Stimulated activated CD4-positive, alpha-beta T cell treated with anti-CD3 and anti-CD28 coated beads, Interleukin-4, amount 100 ng/mL, for 48 hours (primary cell): ENCODE measurements around the gene MPV17L2.
A peak's percentile ranks its signal among the peaks of the same experiment; 100 is the strongest.

ENCODE experiments used
- DNase-seq, 2 donors: peaks; one replicate each; pipeline ENCODE4 v3.0.0-alpha.2; 2020; ENCODE audit warnings: low read depth in 2 of 2

The MPV17L2 gene

GRCh38 chr19:18160971-18161635 lies 31.9 kb upstream of the MPV17L2 start:
- DNase-seq: peak; percentile 68 to 80

- DNase-seq: no peak
Observed at GRCh38 chr19:18161636-18162002, 31.4 kb upstream of the MPV17L2 start.

- DNase-seq: no peak
Observed at GRCh38 chr19:18164072-18164471, 28.9 kb upstream of the MPV17L2 start.

GRCh38 chr19:18165794-18166544 lies 27.0 kb upstream of the MPV17L2 start:
- DNase-seq: no peak

- DNase-seq: no peak
Observed at GRCh38 chr19:18167011-18167410, 26.0 kb upstream of the MPV17L2 start.

- DNase-seq: peak in 1 of 2 donors; percentile 49
Observed at GRCh38 chr19:18167975-18168645, 24.9 kb upstream of the MPV17L2 start.

GRCh38 chr19:18168673-18169381 lies 24.2 kb upstream of the MPV17L2 start:
- DNase-seq: no peak

GRCh38 chr19:18170714-18171255 lies 22.2 kb upstream of the MPV17L2 start:
- DNase-seq: no peak

GRCh38 chr19:18171605-18172327 lies 21.3 kb upstream of the MPV17L2 start:
- DNase-seq: no peak

- no peak for DNase-seq
Observed at GRCh38 chr19:18172331-18173053, 20.5 kb upstream of the MPV17L2 start.

- no peak for DNase-seq
Observed at GRCh38 chr19:18173054-18173571, 19.9 kb upstream of the MPV17L2 start.

GRCh38 chr19:18173572-18174288 lies 19.3 kb upstream of the MPV17L2 start, which contains the start of gene IFI30:
Gene IFI30 (plus strand): TSS chr19:18173813. CDS start chr19:18173842, 29 bp downstream.
- peak; percentile 45 to 53 for DNase-seq

GRCh38 chr19:18174983-18175382 lies 18.0 kb upstream of the MPV17L2 start:
- no peak for DNase-seq

- DNase-seq: no peak
Observed at GRCh38 chr19:18176367-18177310, 16.4 kb upstream of the MPV17L2 start.

GRCh38 chr19:18179957-18180356 lies 13.1 kb upstream of the MPV17L2 start:
- DNase-seq: no peak

- no peak for DNase-seq
Observed at GRCh38 chr19:18183529-18183928, 9.5 kb upstream of the MPV17L2 start.

- DNase-seq: no peak
Observed at GRCh38 chr19:18185538-18185937, 7.5 kb upstream of the MPV17L2 start.

- DNase-seq: no peak
Observed at GRCh38 chr19:18190278-18190677, 2.7 kb upstream of the MPV17L2 start.
